Keratinocyte (primary cell): Measurements from ENCODE around the gene FHL5. TPM values are rescaled to one million over a fixed set of nuclear protein-coding genes. Genes with fewer than 3 reads are reported as not detected.

ENCODE experiments used
- DNase-seq: peaks from one replicate; pipeline ENCODE4 v3.0.0-alpha.2; 2011; ENCODE audit warnings: low read depth, missing footprints, low spot score
- FAIRE-seq: peaks from 2 replicates; lab custom pipeline; 2011; peaks lifted over from hg19 to GRCh38; lab: Jason Lieb, UNC
- H2AFZ ChIP-seq: 2 replicates; pipeline ENCODE4 v1.6.0; 2012; ENCODE audit warnings: low read length, control low read depth, inconsistent platforms; ENCODE audit not compliant: control insufficient read depth
- H3K27ac ChIP-seq: 2 replicates; pipeline ENCODE4 v1.5.1; 2011; ENCODE audit warnings: low read length; ENCODE audit not compliant: control insufficient read depth, insufficient read depth
- H3K27me3 ChIP-seq: 3 replicates; pipeline ENCODE4 v1.6.0; 2011; ENCODE audit warnings: low read length; ENCODE audit not compliant: control insufficient read depth, insufficient read depth; ENCODE audit errors: extremely low read depth
- H3K36me3 ChIP-seq, 2 experiments: 2 replicates in 1 of 2; 3 replicates in 1 of 2; pipeline ENCODE4 v1.5.1; 2011; ENCODE audit warnings: low read length in 2 of 2, mild to moderate bottlenecking in 1 of 2; ENCODE audit not compliant: control insufficient read depth in 2 of 2, insufficient read depth in 2 of 2; ENCODE audit errors: extremely low read depth in 1 of 2
- H3K4me1 ChIP-seq: 3 replicates; pipeline ENCODE4 v1.5.1; 2011; ENCODE audit warnings: low read length; ENCODE audit not compliant: control insufficient read depth, insufficient read depth; ENCODE audit errors: extremely low read depth
- H3K4me2 ChIP-seq: 3 replicates; pipeline ENCODE4 v1.6.0; 2011; ENCODE audit warnings: low read depth, low read length; ENCODE audit not compliant: control insufficient read depth, insufficient read depth; ENCODE audit errors: extremely low read depth
- H3K4me3 ChIP-seq, 3 experiments: fragments of 200-600 bp in 1 of 3; sonication (generic) in 1 of 3; 2 replicates in 2 of 3; 3 replicates in 1 of 3; pipeline ENCODE4 v1.5.1; 2011 to 2016; ENCODE audit warnings: low read length in 3 of 3, mild to moderate bottlenecking in 3 of 3, control low read depth in 2 of 3, inconsistent platforms in 1 of 3, low read depth in 1 of 3, mixed read lengths in 1 of 3, mixed run types in 1 of 3, moderate library complexity in 1 of 3; ENCODE audit not compliant: control insufficient read depth in 2 of 3, insufficient read depth in 2 of 3; ENCODE audit errors: extremely low read depth in 1 of 3
- H3K79me2 ChIP-seq: 2 replicates; pipeline ENCODE4 v1.6.0; 2012; ENCODE audit warnings: low read length; ENCODE audit not compliant: control insufficient read depth, insufficient read depth
- H3K9ac ChIP-seq: 3 replicates; pipeline ENCODE4 v1.6.0; 2011; ENCODE audit warnings: low read length; ENCODE audit not compliant: control insufficient read depth, insufficient read depth; ENCODE audit errors: extremely low read depth
- H3K9me1 ChIP-seq: 3 replicates; pipeline ENCODE4 v1.6.0; 2011; ENCODE audit warnings: low read length; ENCODE audit not compliant: control insufficient read depth, insufficient read depth; ENCODE audit errors: extremely low read depth
- H3K9me3 ChIP-seq: 2 replicates; pipeline ENCODE4 v1.5.1; 2012; ENCODE audit warnings: low read depth, low read length; ENCODE audit not compliant: control insufficient read depth
- H4K20me1 ChIP-seq: 3 replicates; pipeline ENCODE4 v1.6.0; 2011; ENCODE audit warnings: low read length; ENCODE audit not compliant: control insufficient read depth, insufficient read depth; ENCODE audit errors: extremely low read depth
- EZH2 ChIP-seq: IDR thresholded peaks from one replicate; pipeline ENCODE4 v1.6.1; 2012; ENCODE audit warnings: inconsistent platforms, mild to moderate bottlenecking, low read length, moderate library complexity
- dilution Hi-C: fragments of 300-500 bp; cut with MboI; formaldehyde crosslinking; loops from one replicate; pipeline ENCODE4 v1.7.0; 2020; ENCODE audit warnings: low sequenced_read_pairs; ENCODE audit not compliant: extremely low pct_ligation_motif_present
- polyA plus RNA-seq, 5 experiments: library from polyadenylated mRNA; depleted of rRNA in 3 of 5; stranded (reverse) in 3 of 5; stranded (forward) in 1 of 5; unstranded in 1 of 5; fragments of >200 nt; gene quantifications; 1 replicate in 1 of 5; 2 replicates in 3 of 5; 3 replicates in 1 of 5; pipeline versions ENCODE4 v1.2.1 to v1.2.3, GENCODE V29; 2011 to 2012; ENCODE audit warnings: missing spikeins in 2 of 5, low read depth in 1 of 5, low replicate concordance in 1 of 5
- TF ChIP-seq, protein P1 (sequence below), 3 experiments: IDR thresholded peaks in 1 of 3; conservative IDR thresholded peaks in 1 of 3; optimal IDR thresholded peaks in 1 of 3; 2 replicates in 2 of 3; 3 replicates in 1 of 3; pipeline versions ENCODE3 to v1.5.1; 2011; ENCODE audit warnings: low read length in 3 of 3, mild to moderate bottlenecking in 3 of 3, moderate library complexity in 2 of 3, control low read depth in 1 of 3, inconsistent platforms in 1 of 3; ENCODE audit not compliant: insufficient read depth in 2 of 3; ENCODE audit errors: extremely low read depth in 1 of 3

Gene FHL5
- polyA plus RNA-seq, 1 donor (not counting 4 experiments of a cell fraction or from before 2014, with no cell fraction given) = not detected

- dilution Hi-C loops = no loop called here
- H2AFZ ChIP-seq = no peak overlapping the region
- TF ChIP-seq EZH2 = no peak
- TF ChIP-seq, protein P1, sequence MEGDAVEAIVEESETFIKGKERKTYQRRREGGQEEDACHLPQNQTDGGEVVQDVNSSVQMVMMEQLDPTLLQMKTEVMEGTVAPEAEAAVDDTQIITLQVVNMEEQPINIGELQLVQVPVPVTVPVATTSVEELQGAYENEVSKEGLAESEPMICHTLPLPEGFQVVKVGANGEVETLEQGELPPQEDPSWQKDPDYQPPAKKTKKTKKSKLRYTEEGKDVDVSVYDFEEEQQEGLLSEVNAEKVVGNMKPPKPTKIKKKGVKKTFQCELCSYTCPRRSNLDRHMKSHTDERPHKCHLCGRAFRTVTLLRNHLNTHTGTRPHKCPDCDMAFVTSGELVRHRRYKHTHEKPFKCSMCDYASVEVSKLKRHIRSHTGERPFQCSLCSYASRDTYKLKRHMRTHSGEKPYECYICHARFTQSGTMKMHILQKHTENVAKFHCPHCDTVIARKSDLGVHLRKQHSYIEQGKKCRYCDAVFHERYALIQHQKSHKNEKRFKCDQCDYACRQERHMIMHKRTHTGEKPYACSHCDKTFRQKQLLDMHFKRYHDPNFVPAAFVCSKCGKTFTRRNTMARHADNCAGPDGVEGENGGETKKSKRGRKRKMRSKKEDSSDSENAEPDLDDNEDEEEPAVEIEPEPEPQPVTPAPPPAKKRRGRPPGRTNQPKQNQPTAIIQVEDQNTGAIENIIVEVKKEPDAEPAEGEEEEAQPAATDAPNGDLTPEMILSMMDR (optimal IDR thresholded peaks at IDR 0.05 in 1 of 3, IDR thresholded peaks at IDR 0.05 in 1 of 3, conservative IDR thresholded peaks at IDR 0.05 in 1 of 3; ENCODE audit: extremely low read depth in 1 of 3, insufficient read depth in 2 of 3, low read length in 3 of 3) = peak in 1 of 3 experiments; percentile 10
- H3K36me3 ChIP-seq = peaks cover 2 to 7% of the 10 kb centered on the region in 2 experiments
- FAIRE-seq (no peak), DNase-seq (no peak)
- H3K79me2 ChIP-seq = no peaks in the 10 kb centered on the region
- H3K9me3 ChIP-seq = no peaks in the 10 kb centered on the region
- no peaks in the 10 kb centered on the region for H4K20me1 ChIP-seq
- H3K9ac ChIP-seq = no peak overlapping the region
- no peak overlapping the region for H3K4me3 ChIP-seq
- H3K4me2 ChIP-seq = no peak overlapping the region
- H3K27me3 ChIP-seq = no peaks in the 10 kb centered on the region
- no peaks in the 10 kb centered on the region for H3K4me1 ChIP-seq
- H3K27ac ChIP-seq = no peak overlapping the region
- no peaks in the 10 kb centered on the region for H3K9me1 ChIP-seq
These were observed 20.2 kb upstream of the FHL5 start for GRCh38 chr6:96542702-96543101.

GRCh38 chr6:96545882-96546281 is 17.0 kb upstream of the FHL5 start:
- Histone ChIP-seq H2AFZ (no peak overlapping the region), H3K9me1 (no peaks in the 10 kb centered on the region), H3K79me2 (no peaks in the 10 kb centered on the region), H3K4me3 (no peak overlapping the region), H3K9ac (no peak overlapping the region), H3K9me3 (no peaks in the 10 kb centered on the region), H3K36me3 (peaks cover 2 to 8% of the 10 kb centered on the region in 2 experiments), H3K4me1 (no peaks in the 10 kb centered on the region), H3K27me3 (no peaks in the 10 kb centered on the region), H3K4me2 (no peak overlapping the region), H4K20me1 (no peaks in the 10 kb centered on the region), H3K27ac (no peak overlapping the region)
- dilution Hi-C loops = no loop called here
- no peak for TF ChIP-seq EZH2
- TF ChIP-seq, protein P1 (optimal IDR thresholded peaks at IDR 0.05 in 1 of 3, IDR thresholded peaks at IDR 0.05 in 1 of 3, conservative IDR thresholded peaks at IDR 0.05 in 1 of 3; ENCODE audit: extremely low read depth in 1 of 3, insufficient read depth in 2 of 3, low read length in 3 of 3) = no peak
- DNase-seq = no peak
- FAIRE-seq = no peak
